ENCODE data around the gene ICAM5.
A peak's percentile ranks its signal among the peaks of the same experiment; 100 is the strongest.

ICAM5 gene

GRCh38 chr19:10291554-10292205, 1.9 kb downstream of the ICAM5 start:
- H3K4me3 ChIP-seq (ENCODE audit: control insufficient read depth, low read depth, low read length), result peak overlapping the region; percentile 59
- TF ChIP-seq, protein P1, sequence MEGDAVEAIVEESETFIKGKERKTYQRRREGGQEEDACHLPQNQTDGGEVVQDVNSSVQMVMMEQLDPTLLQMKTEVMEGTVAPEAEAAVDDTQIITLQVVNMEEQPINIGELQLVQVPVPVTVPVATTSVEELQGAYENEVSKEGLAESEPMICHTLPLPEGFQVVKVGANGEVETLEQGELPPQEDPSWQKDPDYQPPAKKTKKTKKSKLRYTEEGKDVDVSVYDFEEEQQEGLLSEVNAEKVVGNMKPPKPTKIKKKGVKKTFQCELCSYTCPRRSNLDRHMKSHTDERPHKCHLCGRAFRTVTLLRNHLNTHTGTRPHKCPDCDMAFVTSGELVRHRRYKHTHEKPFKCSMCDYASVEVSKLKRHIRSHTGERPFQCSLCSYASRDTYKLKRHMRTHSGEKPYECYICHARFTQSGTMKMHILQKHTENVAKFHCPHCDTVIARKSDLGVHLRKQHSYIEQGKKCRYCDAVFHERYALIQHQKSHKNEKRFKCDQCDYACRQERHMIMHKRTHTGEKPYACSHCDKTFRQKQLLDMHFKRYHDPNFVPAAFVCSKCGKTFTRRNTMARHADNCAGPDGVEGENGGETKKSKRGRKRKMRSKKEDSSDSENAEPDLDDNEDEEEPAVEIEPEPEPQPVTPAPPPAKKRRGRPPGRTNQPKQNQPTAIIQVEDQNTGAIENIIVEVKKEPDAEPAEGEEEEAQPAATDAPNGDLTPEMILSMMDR (IDR thresholded peaks at IDR 0.05; ENCODE audit: control insufficient read depth, insufficient read depth, low read depth, low read length, missing control alignments), result no peak
- DNase-seq (ENCODE audit: low read depth), result no peak

DNA sequence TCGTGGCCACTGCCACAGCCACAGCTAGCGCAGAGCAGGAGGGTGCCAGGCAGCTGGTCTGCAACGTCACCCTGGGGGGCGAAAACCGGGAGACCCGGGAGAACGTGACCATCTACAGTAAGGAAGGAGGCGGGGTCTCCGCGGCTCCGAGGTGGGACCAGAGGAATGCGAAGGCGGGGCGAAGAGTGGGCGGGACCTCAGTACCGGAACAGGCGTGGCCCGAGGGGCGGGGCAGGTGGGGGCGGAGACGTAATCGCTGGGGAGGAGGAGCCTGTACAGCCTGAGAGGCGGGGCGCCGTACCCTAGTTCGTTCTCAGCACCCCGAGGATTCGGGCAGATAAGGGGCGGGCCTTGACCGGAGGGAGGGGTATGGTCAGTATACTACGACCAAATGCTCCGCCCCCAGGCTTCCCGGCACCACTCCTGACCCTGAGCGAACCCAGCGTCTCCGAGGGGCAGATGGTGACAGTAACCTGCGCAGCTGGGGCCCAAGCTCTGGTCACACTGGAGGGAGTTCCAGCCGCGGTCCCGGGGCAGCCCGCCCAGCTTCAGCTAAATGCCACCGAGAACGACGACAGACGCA, 2.5 kb downstream of the ICAM5 start:
- no peak for DNase-seq (ENCODE audit: low read depth)
- H3K4me3 ChIP-seq (ENCODE audit: control insufficient read depth, low read depth, low read length), result peak overlapping the region; percentile 59
- TF ChIP-seq, protein P1 (IDR thresholded peaks at IDR 0.05; ENCODE audit: control insufficient read depth, insufficient read depth, low read depth, low read length, missing control alignments), result no peak

- no peak for DNase-seq (ENCODE audit: low read depth)
- H3K4me3 ChIP-seq (ENCODE audit: control insufficient read depth, low read depth, low read length), result peak overlapping the region; percentile 59
- TF ChIP-seq, protein P1 (IDR thresholded peaks at IDR 0.05; ENCODE audit: control insufficient read depth, insufficient read depth, low read depth, low read length, missing control alignments), result no peak
Observed at GRCh38 chr19:10292789-10293636, 3.3 kb downstream of the ICAM5 start.

DNA sequence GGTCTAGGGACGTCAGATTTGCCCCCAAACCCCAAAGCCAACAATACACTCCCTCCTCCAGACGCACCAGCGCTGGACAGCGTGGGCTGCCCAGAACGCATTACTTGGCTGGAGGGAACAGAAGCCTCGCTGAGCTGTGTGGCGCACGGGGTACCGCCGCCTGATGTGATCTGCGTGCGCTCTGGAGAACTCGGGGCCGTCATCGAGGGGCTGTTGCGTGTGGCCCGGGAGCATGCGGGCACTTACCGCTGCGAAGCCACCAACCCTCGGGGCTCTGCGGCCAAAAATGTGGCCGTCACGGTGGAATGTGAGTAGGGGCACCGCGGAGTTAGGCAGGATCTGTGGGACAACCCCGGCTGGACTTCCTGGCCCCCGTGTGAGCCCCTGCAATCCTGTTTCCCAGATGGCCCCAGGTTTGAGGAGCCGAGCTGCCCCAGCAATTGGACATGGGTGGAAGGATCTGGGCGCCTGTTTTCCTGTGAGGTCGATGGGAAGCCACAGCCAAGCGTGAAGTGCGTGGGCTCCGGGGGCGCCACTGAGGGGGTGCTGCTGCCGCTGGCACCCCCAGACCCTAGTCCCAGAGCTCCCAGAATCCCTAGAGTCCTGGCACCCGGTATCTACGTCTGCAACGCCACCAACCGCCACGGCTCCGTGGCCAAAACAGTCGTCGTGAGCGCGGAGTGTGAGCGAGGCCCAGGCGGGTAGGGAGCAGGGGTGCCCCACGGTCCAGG, 4.0 kb downstream of the ICAM5 start:
- TF ChIP-seq, protein P1 (IDR thresholded peaks at IDR 0.05; ENCODE audit: control insufficient read depth, insufficient read depth, low read depth, low read length, missing control alignments), result no peak
- H3K4me3 ChIP-seq (ENCODE audit: control insufficient read depth, low read depth, low read length), result no peak overlapping the region
- no peak for DNase-seq (ENCODE audit: low read depth)

GRCh38 chr19:10294368-10294697, 4.6 kb downstream of the ICAM5 start:
- H3K4me3 ChIP-seq (ENCODE audit: control insufficient read depth, low read depth, low read length), result no peak overlapping the region
- TF ChIP-seq, protein P1 (IDR thresholded peaks at IDR 0.05; ENCODE audit: control insufficient read depth, insufficient read depth, low read depth, low read length, missing control alignments), result peak; percentile 2

GRCh38 chr19:10295305-10295846, 5.6 kb downstream of the ICAM5 start:
- TF ChIP-seq, protein P1 (IDR thresholded peaks at IDR 0.05; ENCODE audit: control insufficient read depth, insufficient read depth, low read depth, low read length, missing control alignments), result peak; percentile 12
- DNase-seq (ENCODE audit: low read depth), result no peak
- no peak overlapping the region for H3K4me3 ChIP-seq (ENCODE audit: control insufficient read depth, low read depth, low read length)

More at GRCh38 chr19:10294368-10294697, 4.6 kb downstream of the ICAM5 start:
- no peak for DNase-seq (ENCODE audit: low read depth)
